Activated naive CD8-positive, alpha-beta T cell (primary cell): ENCODE results near the gene SAMD1.
A peak's percentile ranks its signal among the peaks of the same experiment; 100 is the strongest.

Experiments
- H3K27ac Mint-ChIP-seq: one replicate; pipeline ENCODE4 v1.8.0; 2021; ENCODE audit warnings: mixed read lengths
- H3K27me3 Mint-ChIP-seq: one replicate; pipeline ENCODE4 v1.8.0; 2021; ENCODE audit warnings: mixed read lengths
- H3K36me3 Mint-ChIP-seq: one replicate; pipeline ENCODE4 v1.8.0; 2021; ENCODE audit warnings: mixed read lengths
- H3K4me1 Mint-ChIP-seq: one replicate; pipeline ENCODE4 v1.8.0; 2021; ENCODE audit warnings: low read depth, mixed read lengths
- H3K4me3 Mint-ChIP-seq: one replicate; pipeline ENCODE4 v1.8.0; 2021; ENCODE audit warnings: mild to moderate bottlenecking, mixed read lengths
- H3K9me3 Mint-ChIP-seq: one replicate; pipeline ENCODE4 v1.8.0; 2021; ENCODE audit warnings: low read depth, mixed read lengths

The SAMD1 gene

GRCh38 chr19:14061751-14062557 lies 28.6 kb downstream of the SAMD1 start, which contains the start of gene PALM3:
Gene PALM3, minus strand, starts transcription at chr19:14062076. Its CDS starts 96 bp downstream, at chr19:14061980.
- no peak within 1 kb of the TSS for H3K27ac Mint-ChIP-seq
- peaks cover 21% of the 10 kb centered on the region for H3K27me3 Mint-ChIP-seq
- no peaks in the 10 kb centered on the region for H3K36me3 Mint-ChIP-seq
- H3K4me1 Mint-ChIP-seq = peaks cover 12% of the 10 kb centered on the region
- no peak within 1 kb of the TSS for H3K4me3 Mint-ChIP-seq
- no peaks in the 10 kb centered on the region for H3K9me3 Mint-ChIP-seq

DNA sequence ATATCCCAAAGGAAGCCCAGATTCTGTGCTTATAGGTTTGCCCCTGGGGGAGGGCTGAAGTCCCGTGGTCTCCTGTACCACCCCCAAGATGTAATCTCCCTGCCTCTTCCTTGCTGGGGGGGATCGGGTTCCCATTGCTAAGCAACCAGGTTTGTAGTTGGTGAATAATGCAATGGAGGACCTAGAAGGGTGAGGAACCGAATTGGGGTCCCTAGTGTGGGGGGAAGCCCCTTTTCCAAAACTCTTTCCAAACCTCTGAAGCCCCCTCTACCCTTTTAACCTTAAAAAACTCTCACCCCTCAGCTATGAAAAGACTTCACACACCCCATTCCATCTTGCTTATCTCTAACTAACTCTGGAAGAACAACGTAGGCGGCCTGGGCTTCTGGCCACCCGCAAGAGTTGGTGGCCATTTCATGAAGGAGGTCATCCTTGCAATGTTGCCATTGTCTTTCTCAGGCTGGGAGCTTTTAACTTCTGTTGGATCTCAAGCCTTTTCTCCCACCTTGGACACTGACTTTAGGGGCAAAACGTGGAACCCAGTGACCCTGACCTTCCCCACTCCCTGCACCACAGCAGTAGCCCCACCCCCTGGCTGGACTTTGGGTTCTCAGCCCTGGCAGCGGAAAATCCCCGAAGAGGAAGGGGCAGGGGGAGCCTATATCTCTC lies 29.3 kb downstream of the SAMD1 start:
- H3K27ac Mint-ChIP-seq = no peak overlapping the region
- no peaks in the 10 kb centered on the region for H3K9me3 Mint-ChIP-seq
- H3K36me3 Mint-ChIP-seq = no peaks in the 10 kb centered on the region
- H3K27me3 Mint-ChIP-seq = peaks cover 19% of the 10 kb centered on the region
- H3K4me1 Mint-ChIP-seq = peaks cover 12% of the 10 kb centered on the region
- no peak overlapping the region for H3K4me3 Mint-ChIP-seq

- peaks cover 19% of the 10 kb centered on the region for H3K27me3 Mint-ChIP-seq
Observed at GRCh38 chr19:14059652-14060155, 30.8 kb downstream of the SAMD1 start.

GRCh38 chr19:14059093-14059480 lies 31.5 kb downstream of the SAMD1 start:
- Mint-ChIP-seq H3K4me3 (peak overlapping the region; percentile 65), H3K27ac (no peak overlapping the region), H3K36me3 (no peaks in the 10 kb centered on the region), H3K4me1 (peaks cover 12% of the 10 kb centered on the region), H3K27me3 (peaks cover 19% of the 10 kb centered on the region), H3K9me3 (no peaks in the 10 kb centered on the region)

More at GRCh38 chr19:14059652-14060155, 30.8 kb downstream of the SAMD1 start:
- Mint-ChIP-seq H3K4me3 (no peak overlapping the region), H3K36me3 (no peaks in the 10 kb centered on the region), H3K27ac (no peak overlapping the region), H3K4me1 (peaks cover 12% of the 10 kb centered on the region), H3K9me3 (no peaks in the 10 kb centered on the region)

DNA sequence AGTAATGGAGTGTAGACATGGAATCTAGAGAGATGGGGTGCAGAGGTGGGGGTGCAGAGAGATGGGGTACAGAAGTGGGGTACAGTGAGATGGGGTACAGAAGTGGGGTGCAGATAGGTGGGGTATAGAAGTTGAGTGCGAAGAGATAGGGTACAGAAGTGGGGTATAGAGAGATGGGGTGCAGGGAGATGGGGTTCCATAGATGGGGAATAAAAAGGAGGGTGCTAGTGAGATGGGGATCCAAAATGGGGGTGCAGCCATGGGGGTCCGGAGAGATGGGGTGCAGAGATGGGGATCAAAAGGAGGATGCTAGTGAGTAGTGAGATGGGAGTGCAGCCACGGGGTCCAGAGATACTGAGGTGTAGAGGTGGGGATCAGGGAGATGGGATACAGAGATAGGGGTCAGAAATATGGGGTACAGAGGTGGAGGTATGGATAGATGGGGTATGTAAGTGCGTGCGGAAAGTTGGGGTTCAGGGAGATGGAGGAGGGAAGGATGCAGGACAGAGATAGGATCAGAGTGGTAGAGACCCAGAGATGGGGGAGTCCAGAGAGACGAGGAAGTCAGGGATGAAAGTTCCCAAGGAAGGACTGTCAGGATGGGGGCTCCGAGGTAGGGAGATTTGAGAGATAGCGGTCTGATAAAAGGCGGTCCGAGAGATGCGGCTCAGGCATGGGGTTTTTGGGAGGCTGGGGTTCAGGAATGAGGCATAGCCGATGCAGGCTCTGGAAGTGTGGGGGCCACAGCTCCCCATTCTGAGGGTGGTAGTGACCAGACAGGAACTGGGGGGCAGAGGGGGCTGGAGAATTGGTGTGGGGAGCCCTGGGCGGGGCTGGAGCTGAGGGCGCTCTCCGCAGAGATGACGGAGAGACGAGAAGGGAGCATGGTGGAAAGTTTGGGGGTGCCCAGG lies 32.1 kb downstream of the SAMD1 start:
- Mint-ChIP-seq H3K27me3 (peaks cover 19% of the 10 kb centered on the region), H3K9me3 (no peaks in the 10 kb centered on the region), H3K4me1 (peaks cover 13% of the 10 kb centered on the region), H3K4me3 (peak overlapping the region; percentile 65), H3K36me3 (no peaks in the 10 kb centered on the region), H3K27ac (no peak overlapping the region)

- no peaks in the 10 kb centered on the region for H3K9me3 Mint-ChIP-seq
- no peak overlapping the region for H3K27ac Mint-ChIP-seq
- peaks cover 19% of the 10 kb centered on the region for H3K27me3 Mint-ChIP-seq
- peaks cover 13% of the 10 kb centered on the region for H3K4me1 Mint-ChIP-seq
- peaks cover 5% of the 10 kb centered on the region for H3K36me3 Mint-ChIP-seq
- peak overlapping the region; percentile 61 for H3K4me3 Mint-ChIP-seq
Observed at GRCh38 chr19:14056741-14057356, 33.7 kb downstream of the SAMD1 start.

DNA sequence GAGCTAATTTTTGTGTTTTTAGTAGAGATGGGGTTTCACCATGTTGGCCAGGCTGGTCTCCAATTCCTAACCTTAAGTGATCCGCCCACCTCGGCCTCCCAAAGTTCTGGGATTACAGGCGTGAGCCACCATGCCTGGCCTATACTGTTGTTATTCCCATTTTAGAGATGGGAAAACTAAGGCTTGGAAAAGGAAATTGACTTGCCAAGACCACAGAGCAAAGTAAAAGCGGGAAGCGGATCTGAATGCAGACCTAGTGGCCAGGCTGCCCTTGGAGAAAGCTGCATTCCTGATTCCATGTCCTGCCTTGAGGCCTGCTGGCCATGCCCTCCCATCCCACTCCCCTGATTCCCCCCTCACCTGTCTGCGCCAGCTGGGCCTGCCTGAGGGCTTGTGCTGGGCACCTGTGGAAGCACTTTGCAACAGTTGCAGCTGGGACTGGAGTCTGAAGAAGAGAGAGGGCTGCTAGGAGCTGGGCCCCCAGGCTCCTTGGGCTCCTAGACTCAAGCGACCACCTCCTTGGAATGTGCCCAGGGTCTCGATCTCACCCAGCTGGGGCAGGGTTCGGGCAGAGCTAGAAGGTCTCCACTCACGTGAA lies 34.4 kb downstream of the SAMD1 start:
- Mint-ChIP-seq H3K27ac (no peak overlapping the region), H3K36me3 (peaks cover 5% of the 10 kb centered on the region), H3K4me3 (no peak overlapping the region), H3K27me3 (peaks cover 19% of the 10 kb centered on the region), H3K9me3 (no peaks in the 10 kb centered on the region), H3K4me1 (peaks cover 13% of the 10 kb centered on the region)

DNA sequence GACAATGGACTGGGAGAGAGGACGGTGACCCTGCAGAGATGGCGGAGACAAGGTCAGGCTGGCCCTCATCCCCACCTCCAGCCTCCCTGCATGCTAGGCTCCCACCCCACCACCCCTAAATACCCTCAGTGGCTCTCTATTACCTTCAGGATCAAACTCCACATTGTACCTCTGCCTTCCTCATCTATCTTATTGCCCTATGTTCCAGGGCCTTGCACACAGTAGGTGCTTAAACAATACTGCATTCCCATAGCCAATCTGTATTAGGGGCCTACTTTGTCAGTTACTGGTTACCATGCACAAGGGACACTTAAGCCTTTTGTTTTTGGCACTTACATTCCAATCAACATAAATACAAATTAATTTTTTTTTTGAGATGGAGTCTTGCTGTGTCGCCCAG lies 35.2 kb downstream of the SAMD1 start:
- H3K9me3 Mint-ChIP-seq = no peaks in the 10 kb centered on the region
- H3K36me3 Mint-ChIP-seq = peaks cover 5% of the 10 kb centered on the region
- H3K4me1 Mint-ChIP-seq = peaks cover 13% of the 10 kb centered on the region
- H3K27me3 Mint-ChIP-seq = peaks cover 16% of the 10 kb centered on the region
- H3K27ac Mint-ChIP-seq = no peak overlapping the region
- H3K4me3 Mint-ChIP-seq = no peak overlapping the region

GRCh38 chr19:14054721-14055120 lies 35.8 kb downstream of the SAMD1 start:
- H3K27me3 Mint-ChIP-seq = peaks cover 11% of the 10 kb centered on the region
- H3K9me3 Mint-ChIP-seq = no peaks in the 10 kb centered on the region
- peaks cover 5% of the 10 kb centered on the region for H3K36me3 Mint-ChIP-seq
- H3K4me1 Mint-ChIP-seq = peaks cover 13% of the 10 kb centered on the region
- no peak overlapping the region for H3K4me3 Mint-ChIP-seq
- H3K27ac Mint-ChIP-seq = no peak overlapping the region

DNA sequence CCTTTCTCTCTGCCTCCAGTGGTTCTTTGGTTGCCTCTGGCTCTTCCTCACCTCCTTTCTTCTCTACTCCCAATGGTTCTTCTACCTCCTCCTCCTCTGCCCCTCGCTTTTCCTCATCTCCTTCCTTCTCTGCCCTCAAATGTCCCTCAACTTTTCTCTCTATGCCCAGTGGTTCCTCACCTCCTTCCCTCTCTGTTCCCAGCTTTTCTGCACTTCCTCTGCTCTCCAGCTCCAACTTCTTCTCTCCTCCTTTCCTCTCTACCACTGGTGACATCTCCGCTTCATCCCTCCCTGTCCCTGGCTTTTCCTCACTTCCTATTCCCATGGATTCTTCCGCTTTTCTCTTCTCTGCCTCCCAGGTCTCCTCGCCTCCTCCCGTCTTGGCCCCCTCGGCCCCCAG lies 36.5 kb downstream of the SAMD1 start:
- no peak overlapping the region for H3K27ac Mint-ChIP-seq
- H3K36me3 Mint-ChIP-seq = peaks cover 5% of the 10 kb centered on the region
- H3K4me3 Mint-ChIP-seq = no peak overlapping the region
- no peaks in the 10 kb centered on the region for H3K9me3 Mint-ChIP-seq
- H3K4me1 Mint-ChIP-seq = peaks cover 13% of the 10 kb centered on the region
- peaks cover 8% of the 10 kb centered on the region for H3K27me3 Mint-ChIP-seq

DNA sequence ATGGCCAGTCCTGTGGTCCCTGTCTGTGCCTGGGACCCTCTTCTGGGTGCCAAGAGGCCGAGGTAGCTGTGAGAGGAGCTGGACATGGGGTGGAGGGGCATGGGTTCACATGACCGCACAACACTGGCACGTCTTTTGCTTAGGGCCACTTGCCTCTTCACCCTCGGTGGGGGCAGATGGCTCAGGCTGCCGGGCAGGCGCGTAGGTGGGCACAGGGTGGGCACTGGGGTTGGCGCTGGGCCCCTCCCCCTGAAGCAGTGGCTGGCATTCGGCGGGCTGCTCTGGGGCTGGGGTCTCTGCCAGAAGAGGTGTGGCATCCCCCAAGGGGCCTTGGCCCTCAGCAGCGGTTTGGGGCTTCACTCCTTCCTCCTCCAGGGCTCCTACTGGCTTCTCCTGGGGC lies 37.1 kb downstream of the SAMD1 start:
- Mint-ChIP-seq H3K4me1 (peaks cover 12% of the 10 kb centered on the region), H3K36me3 (peaks cover 5% of the 10 kb centered on the region), H3K4me3 (no peak overlapping the region), H3K9me3 (no peaks in the 10 kb centered on the region), H3K27ac (no peak overlapping the region), H3K27me3 (peaks cover 4% of the 10 kb centered on the region)

GRCh38 chr19:14053032-14053431 lies 37.5 kb downstream of the SAMD1 start:
- Mint-ChIP-seq H3K27ac (no peak overlapping the region), H3K36me3 (peaks cover 5% of the 10 kb centered on the region), H3K27me3 (no peaks in the 10 kb centered on the region), H3K4me1 (peaks cover 9% of the 10 kb centered on the region), H3K9me3 (no peaks in the 10 kb centered on the region), H3K4me3 (no peak overlapping the region)

DNA sequence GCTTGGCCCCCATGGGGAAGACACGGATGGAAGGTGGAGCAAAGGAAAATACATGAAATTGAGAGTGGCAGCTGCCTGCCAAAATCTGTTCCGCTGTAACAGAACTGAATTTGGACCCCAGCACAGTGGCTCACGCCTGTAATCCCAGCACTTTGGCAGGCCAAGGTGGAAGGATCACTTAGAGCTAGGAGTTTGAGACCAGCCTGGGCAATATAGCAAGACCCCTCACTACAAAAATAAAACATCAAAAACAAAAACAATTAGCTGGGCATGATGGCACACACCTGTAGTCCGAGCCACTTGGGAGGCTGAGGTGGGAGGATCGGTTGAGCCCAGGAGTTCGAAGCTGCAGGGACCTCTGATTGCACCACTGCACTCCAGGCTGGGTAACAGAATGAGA lies 38.1 kb downstream of the SAMD1 start:
- H3K9me3 Mint-ChIP-seq = no peaks in the 10 kb centered on the region
- H3K27me3 Mint-ChIP-seq = no peaks in the 10 kb centered on the region
- H3K4me1 Mint-ChIP-seq = peaks cover 6% of the 10 kb centered on the region
- no peak overlapping the region for H3K4me3 Mint-ChIP-seq
- no peak overlapping the region for H3K27ac Mint-ChIP-seq
- peaks cover 5% of the 10 kb centered on the region for H3K36me3 Mint-ChIP-seq

DNA sequence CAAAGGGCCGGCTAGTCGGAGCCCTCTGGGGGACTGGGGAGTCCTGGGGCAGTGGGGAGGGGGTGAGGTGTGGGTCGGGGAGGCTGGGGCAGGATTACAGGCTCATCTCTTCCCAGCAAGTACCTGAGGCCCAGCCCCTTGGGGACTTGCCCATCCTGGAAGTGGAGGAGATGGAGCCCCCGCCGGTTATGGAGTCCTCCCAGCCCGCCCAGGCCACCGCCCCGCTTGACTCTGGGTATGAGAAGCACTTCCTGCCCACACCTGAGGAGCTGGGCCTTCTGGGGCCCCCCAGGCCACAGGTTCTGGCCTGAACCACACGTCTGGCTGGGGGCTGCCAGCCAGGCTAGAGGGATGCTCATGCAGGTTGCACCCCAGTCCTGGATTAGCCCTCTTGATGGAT lies 38.6 kb downstream of the SAMD1 start:
- no peaks in the 10 kb centered on the region for H3K9me3 Mint-ChIP-seq
- no peak overlapping the region for H3K4me3 Mint-ChIP-seq
- H3K4me1 Mint-ChIP-seq = peaks cover 6% of the 10 kb centered on the region
- H3K27me3 Mint-ChIP-seq = no peaks in the 10 kb centered on the region
- peaks cover 5% of the 10 kb centered on the region for H3K36me3 Mint-ChIP-seq
- no peak overlapping the region for H3K27ac Mint-ChIP-seq
